ENCODE measurements around the gene PAXX.

Gene PAXX

GRCh38 chr9:136988872-136989271 is 3.4 kb upstream of the PAXX start:
- DNase-seq (ENCODE audit: low spot score) = no peak
- TF ChIP-seq CTCF (IDR thresholded peaks at IDR 0.05; ENCODE audit: extremely low read depth, missing control alignments) = no peak

GRCh38 chr9:136990242-136990911 is 1.8 kb upstream of the PAXX start:
- TF ChIP-seq CTCF (IDR thresholded peaks at IDR 0.05; ENCODE audit: extremely low read depth, missing control alignments) = no peak
- DNase-seq (ENCODE audit: low spot score) = no peak

GRCh38 chr9:136992819-136993369 is 672 bp downstream of the PAXX start:
- TF ChIP-seq CTCF (IDR thresholded peaks at IDR 0.05; ENCODE audit: extremely low read depth, missing control alignments) = no peak
- no peak for DNase-seq (ENCODE audit: low spot score)

GRCh38 chr9:136994180-136994887 is 2.1 kb downstream of the PAXX start:
- DNase-seq (ENCODE audit: low spot score) = no peak

GRCh38 chr9:136994888-136995230 is 2.6 kb downstream of the PAXX start:
- TF ChIP-seq CTCF (IDR thresholded peaks at IDR 0.05; ENCODE audit: extremely low read depth, missing control alignments) = no peak
- DNase-seq (ENCODE audit: low spot score) = no peak

More at GRCh38 chr9:136994180-136994887, 2.1 kb downstream of the PAXX start:
- no peak for TF ChIP-seq CTCF (IDR thresholded peaks at IDR 0.05; ENCODE audit: extremely low read depth, missing control alignments)

- TF ChIP-seq CTCF (IDR thresholded peaks at IDR 0.05; ENCODE audit: extremely low read depth, missing control alignments) = no peak
- DNase-seq (ENCODE audit: low spot score) = no peak
Observed at GRCh38 chr9:136995362-136995761, 3.1 kb downstream of the PAXX start.

- no peak for DNase-seq (ENCODE audit: low spot score)
- TF ChIP-seq CTCF (IDR thresholded peaks at IDR 0.05; ENCODE audit: extremely low read depth, missing control alignments) = no peak
Observed at GRCh38 chr9:136995772-136996311, 3.6 kb downstream of the PAXX start.
